ENCODE data around the gene PCOLCE2.

PCOLCE2 gene

DNA sequence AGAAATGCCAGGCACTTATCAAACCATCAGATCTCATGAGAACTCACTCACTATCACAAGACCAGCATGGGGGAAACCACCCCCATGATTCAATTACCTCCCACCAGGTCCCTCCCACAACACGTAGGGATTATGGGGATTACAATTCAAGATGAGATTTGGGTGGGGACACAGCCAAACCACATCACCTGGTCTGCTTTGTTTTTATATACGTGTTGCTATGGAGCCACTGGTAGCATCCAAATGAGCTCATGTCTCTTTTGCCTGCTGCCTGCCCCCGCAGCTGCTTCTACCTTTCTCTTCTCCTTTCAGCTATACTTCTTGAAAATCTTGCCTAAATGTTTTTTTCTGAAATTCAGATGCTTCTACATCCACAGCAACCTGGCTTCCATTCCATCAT is 26.8 kb upstream of the PCOLCE2 start:
- no peaks in the 10 kb centered on the region for H3K9me3 ChIP-seq
- no peaks in the 10 kb centered on the region for H3K4me1 ChIP-seq
- H3K27me3 ChIP-seq: no peaks in the 10 kb centered on the region
- no peaks in the 10 kb centered on the region for H3K36me3 ChIP-seq
- DNase-seq: no peak
- no peak overlapping the region for H3K4me3 ChIP-seq (ENCODE audit: low read depth, low read length)
- TF ChIP-seq, protein P1, sequence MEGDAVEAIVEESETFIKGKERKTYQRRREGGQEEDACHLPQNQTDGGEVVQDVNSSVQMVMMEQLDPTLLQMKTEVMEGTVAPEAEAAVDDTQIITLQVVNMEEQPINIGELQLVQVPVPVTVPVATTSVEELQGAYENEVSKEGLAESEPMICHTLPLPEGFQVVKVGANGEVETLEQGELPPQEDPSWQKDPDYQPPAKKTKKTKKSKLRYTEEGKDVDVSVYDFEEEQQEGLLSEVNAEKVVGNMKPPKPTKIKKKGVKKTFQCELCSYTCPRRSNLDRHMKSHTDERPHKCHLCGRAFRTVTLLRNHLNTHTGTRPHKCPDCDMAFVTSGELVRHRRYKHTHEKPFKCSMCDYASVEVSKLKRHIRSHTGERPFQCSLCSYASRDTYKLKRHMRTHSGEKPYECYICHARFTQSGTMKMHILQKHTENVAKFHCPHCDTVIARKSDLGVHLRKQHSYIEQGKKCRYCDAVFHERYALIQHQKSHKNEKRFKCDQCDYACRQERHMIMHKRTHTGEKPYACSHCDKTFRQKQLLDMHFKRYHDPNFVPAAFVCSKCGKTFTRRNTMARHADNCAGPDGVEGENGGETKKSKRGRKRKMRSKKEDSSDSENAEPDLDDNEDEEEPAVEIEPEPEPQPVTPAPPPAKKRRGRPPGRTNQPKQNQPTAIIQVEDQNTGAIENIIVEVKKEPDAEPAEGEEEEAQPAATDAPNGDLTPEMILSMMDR (IDR thresholded peaks at IDR 0.05; ENCODE audit: low read depth, low read length): no peak

DNA sequence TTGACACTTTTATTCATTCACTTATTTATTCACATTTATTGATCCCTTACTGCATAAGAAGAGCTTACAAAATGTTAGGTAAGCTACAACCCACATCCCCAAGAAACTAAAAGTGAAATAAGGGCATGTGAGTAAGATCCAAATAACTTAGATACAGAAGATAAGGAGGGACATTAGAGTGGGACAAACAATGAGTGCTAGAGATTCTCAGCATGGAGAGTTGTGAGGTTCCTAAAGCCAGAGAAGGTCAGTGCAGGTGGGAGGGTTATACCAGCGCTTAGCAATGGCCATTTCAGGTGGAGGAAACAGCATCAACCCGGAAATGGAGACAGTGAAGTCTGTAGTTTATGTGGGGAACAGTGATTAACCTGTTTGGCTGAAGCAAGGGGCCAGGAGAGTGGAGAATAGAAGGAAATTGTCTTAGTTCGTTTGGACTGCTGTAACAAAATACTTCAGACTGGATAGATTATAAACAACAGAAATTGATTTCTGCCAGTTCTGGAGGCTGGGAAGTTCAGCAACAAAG is 25.5 kb upstream of the PCOLCE2 start:
- TF ChIP-seq, protein P1 (IDR thresholded peaks at IDR 0.05; ENCODE audit: low read depth, low read length): no peak
- no peaks in the 10 kb centered on the region for H3K4me1 ChIP-seq
- no peaks in the 10 kb centered on the region for H3K27me3 ChIP-seq
- H3K4me3 ChIP-seq (ENCODE audit: low read depth, low read length): no peak overlapping the region
- H3K36me3 ChIP-seq: no peaks in the 10 kb centered on the region
- no peaks in the 10 kb centered on the region for H3K9me3 ChIP-seq
- DNase-seq: no peak

DNA sequence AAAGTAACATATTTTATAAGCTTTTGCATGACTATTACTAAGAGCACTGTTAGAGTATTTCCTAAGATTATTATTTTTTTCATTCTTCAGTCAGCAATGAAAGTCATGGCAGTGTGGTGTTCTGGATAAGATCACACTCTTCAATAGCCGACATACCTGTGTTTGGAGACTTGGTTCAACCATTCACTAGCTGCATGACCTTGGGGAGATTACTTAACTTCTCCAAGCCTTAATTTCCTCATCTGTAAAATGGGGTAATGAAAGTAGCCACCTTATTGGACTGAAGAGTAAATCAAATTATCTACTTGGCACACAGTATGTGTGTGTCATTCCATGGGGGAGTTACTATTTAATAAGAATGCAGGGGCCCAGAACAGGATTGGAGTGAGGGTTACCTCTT is 24.5 kb upstream of the PCOLCE2 start:
- H3K9me3 ChIP-seq: no peaks in the 10 kb centered on the region
- no peaks in the 10 kb centered on the region for H3K4me1 ChIP-seq
- TF ChIP-seq, protein P1 (IDR thresholded peaks at IDR 0.05; ENCODE audit: low read depth, low read length): no peak
- DNase-seq: no peak
- H3K4me3 ChIP-seq (ENCODE audit: low read depth, low read length): no peak overlapping the region
- no peaks in the 10 kb centered on the region for H3K36me3 ChIP-seq
- H3K27me3 ChIP-seq: no peaks in the 10 kb centered on the region

- H3K27me3 ChIP-seq: no peaks in the 10 kb centered on the region
- no peaks in the 10 kb centered on the region for H3K4me1 ChIP-seq
- no peak for DNase-seq
- TF ChIP-seq, protein P1 (IDR thresholded peaks at IDR 0.05; ENCODE audit: low read depth, low read length): no peak
- no peaks in the 10 kb centered on the region for H3K9me3 ChIP-seq
- no peaks in the 10 kb centered on the region for H3K36me3 ChIP-seq
- H3K4me3 ChIP-seq (ENCODE audit: low read depth, low read length): no peak overlapping the region
These were observed 23.7 kb upstream of the PCOLCE2 start for GRCh38 chr3:142912402-142913172.

DNA sequence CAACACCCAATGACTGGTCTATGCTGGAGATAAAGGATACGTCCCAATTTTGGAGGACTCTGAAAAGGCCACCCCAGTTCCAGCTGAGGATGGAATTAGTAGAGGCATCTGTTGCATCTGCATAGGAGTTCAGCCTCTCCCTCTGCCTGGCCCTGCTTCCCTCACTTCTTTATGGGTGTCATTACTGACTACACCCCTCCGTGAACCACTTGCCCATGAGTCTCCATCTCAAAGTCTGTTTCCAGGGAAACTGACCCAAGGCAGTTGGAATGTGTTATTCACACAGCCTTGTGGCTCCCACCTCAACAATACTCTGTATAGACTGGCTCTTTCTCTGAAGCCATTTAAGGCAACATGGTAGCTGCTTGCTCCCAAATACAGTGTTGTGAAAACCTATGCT is 21.4 kb upstream of the PCOLCE2 start:
- TF ChIP-seq, protein P1 (IDR thresholded peaks at IDR 0.05; ENCODE audit: low read depth, low read length): no peak
- H3K4me3 ChIP-seq (ENCODE audit: low read depth, low read length): no peak overlapping the region
- no peaks in the 10 kb centered on the region for H3K4me1 ChIP-seq

GRCh38 chr3:142909282-142909681 is 20.4 kb upstream of the PCOLCE2 start:
- H3K27me3 ChIP-seq: no peaks in the 10 kb centered on the region
- H3K4me3 ChIP-seq (ENCODE audit: low read depth, low read length): no peak overlapping the region
- no peaks in the 10 kb centered on the region for H3K4me1 ChIP-seq
- no peaks in the 10 kb centered on the region for H3K9me3 ChIP-seq
- TF ChIP-seq, protein P1 (IDR thresholded peaks at IDR 0.05; ENCODE audit: low read depth, low read length): no peak
- H3K36me3 ChIP-seq: no peaks in the 10 kb centered on the region
- no peak for DNase-seq

More for the DNA sequence above, 21.4 kb upstream of the PCOLCE2 start:
- Histone ChIP-seq H3K9me3 (no peaks in the 10 kb centered on the region), H3K27me3 (no peaks in the 10 kb centered on the region), H3K36me3 (no peaks in the 10 kb centered on the region)
- DNase-seq: no peak

Measured in BE2C (cell line).